Caki2 (cell line): ENCODE measurements around the gene BTNL8. TPM values are rescaled to one million over a fixed set of nuclear protein-coding genes. Genes with fewer than 3 reads are reported as not detected.

ENCODE experiments used
- DNase-seq: peaks from one replicate; pipeline ENCODE4 v3.0.0-alpha.2; 2015; ENCODE audit warnings: low read depth
- in situ Hi-C: cut with HindIII; loops from 2 replicates; pipeline ENCODE4 v1.10.0; 2016; ENCODE audit warnings: low sequenced_read_pairs, low pct_unique_long_range_greater_than_20kb, mixed read lengths
- total RNA-seq: library from RNA; depleted of rRNA; stranded (reverse); fragments of >200 nt; shearing (Covaris generic); gene quantifications from 2 replicates; pipeline ENCODE4 v1.2.3, GENCODE V29; 2014; ENCODE audit warnings: low replicate concordance

Gene BTNL8
- total RNA-seq, 1 experiment from 2014 or later: not detected

DNA sequence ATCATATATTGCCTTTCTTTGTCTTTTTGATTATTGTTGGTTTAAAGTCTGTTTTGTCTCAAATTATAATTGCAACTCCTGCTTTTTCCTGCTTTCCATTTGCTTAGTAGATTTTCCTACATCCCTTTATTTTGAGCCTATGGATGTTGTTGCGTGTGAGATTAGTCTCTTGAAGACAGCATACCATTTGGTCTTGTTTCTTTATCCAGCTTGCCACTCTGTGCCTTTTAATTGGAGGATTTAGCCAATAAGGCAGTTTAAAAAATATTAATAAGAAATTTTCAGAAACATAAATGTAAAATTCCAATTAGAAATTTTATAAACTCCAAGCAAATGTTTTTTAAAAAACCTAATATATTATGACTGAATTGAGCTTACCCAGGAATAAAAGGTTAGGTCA, 24.0 kb downstream of the BTNL8 start:
- in situ Hi-C loops: no loop called here
- DNase-seq: no peak

DNA sequence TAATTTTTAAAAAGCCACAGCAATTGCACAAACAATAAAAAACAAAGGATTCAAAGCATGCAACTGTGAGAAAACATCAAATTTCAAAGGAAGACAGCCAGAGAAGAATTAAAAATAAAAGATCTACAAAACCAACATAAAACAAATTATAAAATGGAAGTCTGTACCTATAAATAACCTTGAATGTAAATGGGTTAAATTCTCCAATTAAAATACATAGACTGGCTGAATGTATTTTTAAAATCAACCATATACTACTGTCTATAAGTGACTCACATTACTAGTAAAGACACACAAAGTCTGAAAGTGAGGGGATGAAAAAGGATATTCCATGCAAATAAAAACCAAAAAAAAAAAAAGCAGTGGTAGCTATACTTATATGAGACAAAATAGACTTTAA, 33.7 kb downstream of the BTNL8 start:
- in situ Hi-C loops: no loop called here

GRCh38 chr5:180935203-180935602, 36.2 kb downstream of the BTNL8 start:
- DNase-seq: no peak
- in situ Hi-C loops: no loop called here

More for the DNA sequence above, 33.7 kb downstream of the BTNL8 start:
- DNase-seq: no peak

DNA sequence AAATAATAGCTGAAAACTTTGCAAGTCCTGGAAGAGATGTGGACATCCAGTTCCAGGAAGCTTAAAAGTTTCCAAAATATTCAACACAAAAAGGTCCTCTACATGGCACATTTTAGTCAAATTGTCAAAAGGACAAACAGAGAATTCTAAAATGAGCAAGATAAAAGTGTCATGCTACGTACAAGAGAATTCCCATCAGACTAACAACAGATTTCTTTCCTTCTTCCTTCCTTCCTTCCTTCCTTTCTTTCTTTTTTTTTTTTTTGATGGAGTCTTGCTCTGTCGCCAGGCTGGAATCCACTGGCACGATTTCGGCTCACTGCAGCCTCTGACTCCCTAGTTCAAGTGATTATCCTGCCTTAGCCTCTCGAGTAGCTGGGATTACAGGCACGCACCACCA, 39.3 kb downstream of the BTNL8 start:
- in situ Hi-C loops: no loop called here

GRCh38 chr5:180950291-180950949, 51.5 kb downstream of the BTNL8 start:
- no peak for DNase-seq
- in situ Hi-C loops: no loop called here

More for the DNA sequence above, 39.3 kb downstream of the BTNL8 start:
- no peak for DNase-seq

DNA sequence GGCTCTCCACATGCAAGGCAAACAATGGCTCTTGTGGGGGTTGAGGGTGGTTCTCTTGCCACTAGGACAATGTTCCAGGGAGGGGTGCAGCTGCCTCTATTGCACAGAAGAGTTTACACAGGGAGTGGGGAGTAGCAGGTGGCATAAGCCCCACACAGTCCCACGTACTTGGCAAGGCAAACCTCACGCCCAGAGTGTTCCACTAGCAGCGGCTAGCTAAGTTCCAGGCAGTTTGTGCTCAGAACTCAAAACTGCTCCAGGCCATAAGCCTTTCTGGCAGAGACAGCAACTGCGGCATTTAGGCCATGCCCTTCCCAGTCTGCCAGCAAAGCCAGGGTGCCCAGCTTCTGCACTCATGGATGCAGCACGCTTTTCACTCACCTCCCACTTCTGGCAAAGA, 60.7 kb downstream of the BTNL8 start:
- no peak for DNase-seq
- in situ Hi-C loops: no loop called here

- in situ Hi-C loops: no loop called here
- DNase-seq: no peak
Observed at GRCh38 chr5:180960209-180960608, 61.2 kb downstream of the BTNL8 start.

DNA sequence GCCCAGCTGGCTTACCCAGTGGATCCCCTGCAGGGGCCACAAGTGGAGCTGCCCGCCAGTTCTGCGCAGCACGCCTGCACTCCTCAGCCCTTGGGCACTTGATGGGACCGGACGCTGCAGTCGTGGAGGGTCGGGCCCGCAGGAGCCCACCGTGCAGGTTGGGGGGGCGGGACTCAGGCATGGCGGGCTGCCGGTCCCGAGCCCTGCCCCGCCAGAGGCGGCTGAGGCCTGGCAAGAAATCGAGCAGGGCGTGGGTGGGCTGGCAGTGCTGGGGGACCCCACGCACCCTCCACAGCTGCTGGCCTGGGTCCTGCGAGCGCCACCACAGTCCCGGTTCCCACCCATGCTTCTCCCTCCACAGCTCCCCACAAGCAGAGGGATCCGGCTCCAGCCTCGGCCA, 70.4 kb downstream of the BTNL8 start:
- DNase-seq: no peak
- in situ Hi-C loops: no loop called here

DNA sequence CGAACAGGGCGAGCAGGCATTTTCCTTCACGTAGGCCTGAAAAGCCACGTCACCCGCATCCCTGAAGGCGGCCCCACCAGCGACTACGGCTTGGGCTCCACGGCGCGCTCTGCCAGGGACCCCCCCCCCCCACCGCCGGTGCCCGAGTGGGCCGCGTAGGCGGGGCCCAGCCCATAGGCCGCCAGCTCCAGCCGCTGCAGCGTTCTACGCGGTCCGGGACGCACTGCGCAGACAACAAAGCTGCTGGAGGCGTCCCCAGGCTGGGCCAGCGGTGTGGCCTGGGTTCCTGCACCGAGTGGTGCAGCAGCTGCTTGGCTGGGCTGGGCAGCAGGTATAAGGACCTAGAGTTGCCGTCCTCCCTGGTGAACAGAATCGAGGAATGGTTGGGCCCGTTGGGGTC, 71.4 kb downstream of the BTNL8 start:
- no peak for DNase-seq
- in situ Hi-C loops: no loop called here

- in situ Hi-C loops: no loop called here
- DNase-seq: no peak
Observed at GRCh38 chr5:180970875-180971274, 71.9 kb downstream of the BTNL8 start.

- DNase-seq: no peak
- in situ Hi-C loops: no loop called here
Observed at GRCh38 chr5:180974612-180975315, 75.8 kb downstream of the BTNL8 start.

- DNase-seq: no peak
- in situ Hi-C loops: no loop called here
Observed at GRCh38 chr5:180975338-180975737, 76.4 kb downstream of the BTNL8 start.

DNA sequence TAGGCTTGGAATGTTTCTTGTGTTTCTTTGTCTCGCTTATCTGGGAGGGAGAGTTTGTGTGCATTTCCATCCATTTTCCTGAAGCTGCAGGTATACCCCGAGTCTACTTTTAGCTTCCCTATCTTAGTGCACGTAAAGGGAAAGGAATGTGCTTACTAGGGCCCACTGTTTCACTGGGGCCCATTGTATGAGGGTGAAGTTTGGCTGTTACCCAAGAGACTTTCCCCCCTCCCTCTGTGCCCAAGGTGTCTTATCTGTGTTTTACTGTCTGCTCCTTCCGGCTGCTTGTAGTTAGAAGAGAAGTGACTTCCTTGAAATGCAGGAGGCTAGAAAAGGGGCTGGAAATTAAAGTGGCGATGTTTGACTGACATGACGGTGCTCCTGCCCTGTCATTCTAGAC, 77.6 kb downstream of the BTNL8 start:
- DNase-seq: no peak
- in situ Hi-C loops: no loop called here

- in situ Hi-C loops: no loop called here
Observed at GRCh38 chr5:180977852-180978251, 78.9 kb downstream of the BTNL8 start.

GRCh38 chr5:180982008-180982741, 83.2 kb downstream of the BTNL8 start:
- in situ Hi-C loops: no loop called here
- no peak for DNase-seq

More at GRCh38 chr5:180977852-180978251, 78.9 kb downstream of the BTNL8 start:
- no peak for DNase-seq

GRCh38 chr5:180988016-180988415, 89.1 kb downstream of the BTNL8 start:
- DNase-seq: no peak
- in situ Hi-C loops: no loop called here

GRCh38 chr5:180988592-180988991, 89.6 kb downstream of the BTNL8 start, which contains the start of gene BTNL3:
BTNL3 (plus strand) TSS chr5:180988846; CDS start chr5:180989029, 183 bp downstream.
- DNase-seq: no peak
- in situ Hi-C loops: no loop called here

DNA sequence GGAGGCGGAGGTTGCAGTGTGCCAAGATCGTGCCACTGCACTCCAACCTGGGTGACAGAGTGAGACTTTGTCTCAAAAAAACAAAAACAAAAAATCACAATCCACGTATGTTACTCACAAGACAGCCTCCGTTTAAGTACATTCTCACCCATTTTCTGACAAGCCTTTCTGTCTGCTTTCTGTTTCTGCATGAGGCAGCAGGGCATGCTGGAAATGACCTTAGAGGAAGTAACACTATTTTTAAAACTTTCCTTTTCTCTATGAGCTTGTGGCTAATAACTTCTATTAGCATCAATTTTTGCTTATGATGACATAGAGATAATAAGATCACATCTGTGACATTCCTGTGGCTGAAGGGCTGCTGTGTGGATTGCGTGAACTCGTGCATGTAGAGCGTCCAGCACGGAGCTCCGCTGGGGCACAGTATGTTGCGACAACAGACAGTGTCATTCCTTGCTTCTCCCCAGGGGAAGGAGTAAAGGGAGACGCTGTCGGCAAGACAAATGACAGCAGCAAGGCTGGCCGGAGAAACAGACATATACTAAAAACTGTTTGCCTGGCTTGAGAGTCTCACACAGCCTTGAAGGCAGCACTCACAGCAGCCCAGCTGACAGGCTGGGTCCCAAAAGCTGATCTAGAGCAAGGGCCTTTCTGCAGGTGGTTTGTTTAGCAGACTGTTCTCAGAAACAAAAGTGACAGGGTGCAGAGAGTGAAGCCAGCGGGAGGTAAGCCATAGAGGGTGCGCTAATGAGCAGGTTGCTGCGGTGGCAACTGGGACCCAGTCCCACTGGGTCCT, 91.3 kb downstream of the BTNL8 start:
- no peak for DNase-seq

GRCh38 chr5:180990882-180991242, 91.9 kb downstream of the BTNL8 start:
- in situ Hi-C loops: no loop called here
- no peak for DNase-seq

More for the DNA sequence above, 91.3 kb downstream of the BTNL8 start:
- in situ Hi-C loops: no loop called here
